ENCODE results near the gene PTPN14.

- no peak for TF ChIP-seq CTCF (IDR thresholded peaks at IDR 0.05)
- no peak for TF ChIP-seq POLR2A (IDR thresholded peaks at IDR 0.05)
Observed at GRCh38 chr1:214318956-214319736, 232.3 kb downstream of the PTPN14 start.
